HG02885 (cell line): ENCODE results near the gene DSCAM.

Source experiments
- ATAC-seq: cut with Tn5 transposase; IDR thresholded peaks from one replicate; pipeline ENCODE4 v1.9.1; 2021; ENCODE audit warnings: mild to moderate bottlenecking; ENCODE audit not compliant: unreplicated experiment, poor library complexity

The DSCAM gene

GRCh38 chr21:40165773-40166070 is 681.2 kb downstream of the DSCAM start:
- no peak for ATAC-seq

- no peak for ATAC-seq
Measured at GRCh38 chr21:40164905-40165772, 681.8 kb downstream of the DSCAM start.

- no peak for ATAC-seq
Measured at GRCh38 chr21:40162075-40162474, 684.9 kb downstream of the DSCAM start.

GRCh38 chr21:40160911-40161310 is 686.0 kb downstream of the DSCAM start:
- no peak for ATAC-seq

- ATAC-seq, result no peak
Measured at GRCh38 chr21:40158366-40158765, 688.6 kb downstream of the DSCAM start.

- no peak for ATAC-seq
Measured at GRCh38 chr21:40155563-40155962, 691.4 kb downstream of the DSCAM start.

- no peak for ATAC-seq
Measured at GRCh38 chr21:40153351-40153750, 693.6 kb downstream of the DSCAM start.

- no peak for ATAC-seq
Measured at GRCh38 chr21:40152476-40152875, 694.5 kb downstream of the DSCAM start.

GRCh38 chr21:40151611-40152010 is 695.3 kb downstream of the DSCAM start:
- ATAC-seq, result no peak

- ATAC-seq, result no peak
Measured at GRCh38 chr21:40146216-40146837, 700.6 kb downstream of the DSCAM start.

- no peak for ATAC-seq
Measured at GRCh38 chr21:40143822-40144525, 703.0 kb downstream of the DSCAM start.

GRCh38 chr21:40141621-40142020 is 705.3 kb downstream of the DSCAM start:
- ATAC-seq, result no peak

GRCh38 chr21:40140675-40141074 is 706.3 kb downstream of the DSCAM start:
- no peak for ATAC-seq

- no peak for ATAC-seq
Measured at GRCh38 chr21:40139636-40140035, 707.3 kb downstream of the DSCAM start.

- no peak for ATAC-seq
Measured at GRCh38 chr21:40136571-40136970, 710.4 kb downstream of the DSCAM start.

GRCh38 chr21:40134731-40135492 is 712.0 kb downstream of the DSCAM start:
- ATAC-seq, result no peak

GRCh38 chr21:40130476-40130875 is 716.5 kb downstream of the DSCAM start:
- ATAC-seq, result no peak

- no peak for ATAC-seq
Measured at GRCh38 chr21:40129809-40130208, 717.1 kb downstream of the DSCAM start.

- no peak for ATAC-seq
Measured at GRCh38 chr21:40128891-40129290, 718.1 kb downstream of the DSCAM start.

GRCh38 chr21:40120940-40121575 is 725.9 kb downstream of the DSCAM start:
- no peak for ATAC-seq
